CD4-positive, alpha-beta T cell treated with Interleukin-17A for 1 hour (primary cell): Measurements from ENCODE around the gene SPNS2.

Experiments
- DNase-seq: peaks from one replicate; pipeline ENCODE4 v3.0.0-alpha.2; 2020

The SPNS2 gene, protein sequence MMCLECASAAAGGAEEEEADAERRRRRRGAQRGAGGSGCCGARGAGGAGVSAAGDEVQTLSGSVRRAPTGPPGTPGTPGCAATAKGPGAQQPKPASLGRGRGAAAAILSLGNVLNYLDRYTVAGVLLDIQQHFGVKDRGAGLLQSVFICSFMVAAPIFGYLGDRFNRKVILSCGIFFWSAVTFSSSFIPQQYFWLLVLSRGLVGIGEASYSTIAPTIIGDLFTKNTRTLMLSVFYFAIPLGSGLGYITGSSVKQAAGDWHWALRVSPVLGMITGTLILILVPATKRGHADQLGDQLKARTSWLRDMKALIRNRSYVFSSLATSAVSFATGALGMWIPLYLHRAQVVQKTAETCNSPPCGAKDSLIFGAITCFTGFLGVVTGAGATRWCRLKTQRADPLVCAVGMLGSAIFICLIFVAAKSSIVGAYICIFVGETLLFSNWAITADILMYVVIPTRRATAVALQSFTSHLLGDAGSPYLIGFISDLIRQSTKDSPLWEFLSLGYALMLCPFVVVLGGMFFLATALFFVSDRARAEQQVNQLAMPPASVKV

DNA sequence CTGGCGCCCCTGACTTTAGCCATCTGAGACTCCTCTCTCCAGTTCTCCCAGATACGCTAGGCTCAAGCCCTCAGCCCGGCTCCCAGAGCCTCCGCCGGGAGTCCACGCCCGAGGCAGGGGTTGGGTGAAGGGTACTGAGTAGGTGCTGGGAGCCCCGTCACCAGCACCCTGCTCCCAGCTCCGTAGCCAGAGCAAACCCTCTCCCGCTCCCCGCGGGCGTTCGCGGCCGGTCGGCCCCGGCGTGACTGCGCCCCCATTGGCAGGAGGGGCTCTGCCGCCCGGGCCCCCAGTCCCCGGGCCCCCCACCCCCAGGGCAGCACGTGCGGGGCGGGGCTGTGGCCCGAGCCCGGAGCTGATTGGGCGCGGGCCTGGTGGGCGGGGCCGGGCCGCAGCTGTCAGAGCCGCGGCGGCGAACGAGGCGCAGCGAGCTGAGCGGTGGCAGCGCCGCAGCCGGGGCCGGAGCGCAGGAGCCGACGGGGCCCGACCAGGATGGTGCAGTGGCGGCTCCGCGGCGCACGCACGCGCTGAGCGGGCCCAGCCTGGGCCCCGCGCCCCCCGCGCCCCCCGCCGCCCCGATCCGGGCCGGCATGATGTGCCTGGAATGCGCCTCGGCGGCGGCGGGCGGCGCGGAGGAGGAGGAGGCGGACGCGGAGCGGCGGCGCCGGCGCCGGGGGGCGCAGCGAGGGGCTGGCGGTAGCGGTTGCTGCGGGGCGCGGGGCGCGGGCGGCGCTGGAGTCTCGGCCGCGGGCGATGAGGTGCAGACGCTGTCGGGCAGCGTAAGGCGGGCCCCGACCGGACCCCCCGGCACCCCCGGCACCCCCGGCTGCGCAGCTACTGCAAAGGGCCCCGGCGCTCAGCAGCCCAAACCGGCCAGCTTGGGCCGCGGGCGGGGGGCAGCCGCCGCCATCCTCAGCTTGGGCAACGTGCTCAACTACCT, at the start of gene SPNS2:
SPNS2 (plus strand) TSS at position 421 of the 937 bp plus-strand sequence; CDS start at position 588, 167 bp downstream.
- DNase-seq: peak; percentile 69

DNA sequence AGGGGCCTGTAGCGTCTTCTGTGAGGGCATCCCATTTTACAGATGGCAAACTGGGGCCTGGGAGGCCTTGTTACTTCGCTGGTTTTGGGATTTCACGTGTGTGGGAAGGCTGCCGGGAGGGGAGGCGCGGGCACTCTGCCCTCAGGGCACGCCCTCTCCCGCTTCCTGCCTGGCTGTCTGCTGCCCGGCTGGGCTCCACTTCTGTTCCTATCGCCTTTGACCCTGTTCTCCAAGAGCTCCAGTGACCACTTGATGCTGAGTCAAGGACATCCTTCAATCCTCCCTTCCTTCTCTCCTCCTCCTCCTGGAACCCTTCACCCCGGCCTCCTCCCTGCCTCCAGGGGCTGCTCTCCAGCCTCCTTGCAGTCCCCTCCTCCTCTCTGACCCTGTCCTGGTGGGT, 48.9 kb upstream of the SPNS2 start:
- DNase-seq: no peak

GRCh38 chr17:4450710-4451316, 47.9 kb upstream of the SPNS2 start:
- no peak for DNase-seq

DNA sequence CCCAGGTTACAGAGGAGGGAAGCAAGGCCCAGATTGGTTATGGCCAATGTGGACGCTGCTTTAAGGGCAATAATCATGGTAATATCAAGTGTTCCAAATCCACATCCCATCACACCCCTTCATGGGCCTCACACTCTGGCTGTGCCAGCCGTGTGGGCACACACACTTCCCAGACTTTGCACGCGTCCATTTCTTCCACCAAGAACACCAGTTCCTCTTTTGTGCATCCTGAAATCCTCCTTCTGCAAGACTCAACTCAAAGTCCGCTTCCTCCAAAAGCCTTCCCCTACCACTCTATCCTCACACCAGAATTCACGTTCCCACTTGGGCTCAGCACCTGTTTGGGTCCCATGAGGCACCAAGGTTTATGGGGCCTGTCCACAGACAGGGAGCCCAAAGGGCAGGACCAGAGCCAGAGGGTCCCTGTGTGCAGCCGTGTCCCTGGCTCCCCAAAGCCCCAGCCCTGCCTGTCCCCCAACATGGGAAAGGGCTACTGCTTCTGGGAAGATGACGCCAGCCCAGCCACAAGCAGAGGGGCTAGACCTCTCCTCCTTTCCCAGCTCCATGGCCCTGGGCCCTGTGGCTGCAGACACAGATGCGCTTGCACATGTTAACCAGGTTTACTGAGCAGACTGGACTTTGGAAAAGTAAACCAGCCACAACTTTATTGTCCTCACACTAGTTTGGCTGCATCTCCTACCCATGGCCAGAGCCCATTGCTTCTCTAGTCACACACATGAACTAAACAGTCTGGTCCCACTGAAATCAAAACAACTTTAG, 44.7 kb upstream of the SPNS2 start:
- no peak for DNase-seq

DNA sequence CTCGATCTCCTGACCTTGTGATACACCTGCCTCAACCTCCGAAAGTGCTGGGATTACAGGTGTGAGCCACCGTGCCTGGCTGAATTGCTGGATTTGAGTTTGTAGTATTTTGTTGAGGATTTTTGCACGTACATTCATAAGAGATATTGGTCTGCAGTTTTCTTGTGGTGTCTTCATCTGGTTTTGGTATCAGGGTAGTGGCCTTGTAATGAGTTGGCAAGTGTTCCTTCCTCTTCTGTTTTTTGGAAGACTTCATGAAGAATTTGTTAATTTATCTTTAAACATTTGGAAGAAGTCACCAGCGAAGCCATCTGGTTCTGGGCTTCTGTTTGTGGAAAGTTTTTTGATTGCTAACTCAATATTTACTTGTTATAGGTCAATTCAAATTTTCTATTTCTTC, 38.0 kb upstream of the SPNS2 start:
- no peak for DNase-seq

- DNase-seq: no peak
These were observed 34.7 kb upstream of the SPNS2 start for GRCh38 chr17:4463818-4464476.

- DNase-seq: no peak
These were observed 32.9 kb upstream of the SPNS2 start for GRCh38 chr17:4465786-4466185.

- DNase-seq: no peak
These were observed 31.4 kb upstream of the SPNS2 start for GRCh38 chr17:4467287-4467686.

DNA sequence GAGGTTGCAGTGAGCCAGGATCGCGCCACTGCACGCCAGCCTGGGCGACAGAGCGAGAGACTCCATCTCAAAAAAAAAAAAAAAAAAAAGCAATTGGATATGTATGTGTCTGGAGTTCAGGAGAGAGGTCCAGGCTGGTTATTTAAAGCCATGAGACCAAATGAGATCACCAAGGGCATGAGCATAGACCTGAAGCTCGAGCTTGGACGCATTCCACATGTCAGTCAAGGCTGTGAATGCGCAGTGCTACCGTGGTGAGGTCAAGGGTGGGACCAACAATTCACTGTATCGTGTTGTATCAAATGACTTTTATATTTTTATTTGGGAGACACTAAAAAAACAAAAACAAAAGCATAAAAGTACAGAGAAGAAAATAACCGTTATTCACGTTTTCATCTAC, 29.1 kb upstream of the SPNS2 start:
- DNase-seq: no peak

- DNase-seq: no peak
These were observed 26.4 kb upstream of the SPNS2 start for GRCh38 chr17:4472286-4472685.

DNA sequence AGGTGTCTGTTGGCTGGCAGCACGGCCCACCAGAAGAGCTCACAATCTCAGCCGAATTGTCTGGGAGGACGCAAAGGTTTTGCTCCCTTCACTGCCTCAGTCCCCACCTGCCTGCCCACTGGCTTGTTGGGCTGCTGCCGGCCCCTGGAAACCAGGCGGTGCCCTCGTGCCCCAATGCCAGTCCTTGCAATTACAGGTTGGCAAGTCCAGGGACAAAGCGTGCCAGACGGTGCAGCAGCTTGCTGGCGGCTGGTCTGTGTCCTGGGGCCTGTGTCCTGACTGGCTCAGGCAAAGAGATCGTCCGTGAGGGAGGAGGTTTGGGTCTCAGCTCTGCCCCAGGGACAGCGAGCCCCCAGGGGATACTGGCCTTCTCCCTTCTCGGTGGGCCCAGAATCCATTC, 24.6 kb upstream of the SPNS2 start:
- no peak for DNase-seq

DNA sequence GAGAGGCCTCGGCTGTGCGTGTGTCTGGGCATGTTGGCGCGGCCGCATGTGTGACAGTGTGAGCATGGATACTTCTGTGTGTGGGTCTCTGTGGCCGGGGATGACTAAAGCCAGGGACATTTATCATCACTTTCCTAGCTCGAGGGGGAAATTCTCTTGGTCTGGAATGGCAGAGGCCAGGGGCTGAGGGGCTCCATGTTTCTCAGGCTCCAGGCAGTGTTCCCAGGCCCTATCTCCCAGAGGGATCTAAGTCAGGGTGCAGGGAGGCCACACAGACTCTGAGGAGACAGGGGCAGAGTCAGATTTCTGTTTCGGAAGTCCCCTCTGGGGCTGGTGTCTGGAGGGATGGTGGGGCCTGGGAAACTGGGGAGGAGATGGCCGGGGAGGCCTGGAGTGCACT, 23.7 kb upstream of the SPNS2 start:
- no peak for DNase-seq

DNA sequence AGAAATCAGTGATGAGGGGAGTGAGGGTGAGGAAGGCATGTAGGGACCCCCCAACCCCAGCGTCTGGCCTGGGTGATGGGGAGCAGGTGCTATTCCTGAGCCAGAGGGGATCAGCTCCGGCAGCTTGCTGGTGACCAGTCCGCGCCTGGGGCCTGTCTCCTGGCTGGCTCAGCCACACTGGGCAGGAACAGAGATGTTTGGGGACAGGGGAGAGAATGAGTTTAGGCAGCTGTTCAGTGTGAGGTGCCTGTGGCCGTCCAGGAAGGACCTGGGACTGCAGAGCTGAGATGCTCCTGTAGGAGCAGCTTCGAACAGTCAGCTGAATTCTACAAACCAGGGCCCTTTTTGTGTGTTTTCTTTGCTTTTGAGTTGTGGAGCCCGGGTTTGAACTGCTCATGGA, 23.2 kb upstream of the SPNS2 start:
- DNase-seq: no peak

DNA sequence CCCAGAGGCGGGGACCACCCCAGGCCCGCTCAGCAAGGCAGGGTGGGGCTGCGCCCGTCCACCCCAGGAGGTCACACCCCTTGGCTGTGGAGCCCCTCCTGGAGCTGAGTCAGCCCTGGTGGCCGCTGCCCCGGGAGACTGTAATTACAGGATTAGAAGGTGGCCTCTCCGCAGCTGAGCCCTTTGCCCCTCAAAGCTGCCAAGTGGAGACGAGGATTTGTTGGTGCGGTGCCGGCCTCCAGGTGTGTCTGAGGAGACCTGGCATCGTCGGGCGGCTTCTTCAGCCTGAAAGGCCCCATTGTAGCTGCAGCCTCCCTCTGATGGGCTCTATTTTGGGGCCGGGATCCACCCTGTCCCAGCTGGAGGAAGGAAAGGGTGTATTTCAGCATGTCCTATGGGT, 22.7 kb upstream of the SPNS2 start:
- no peak for DNase-seq

GRCh38 chr17:4476511-4477070, 22.1 kb upstream of the SPNS2 start:
- DNase-seq: no peak

GRCh38 chr17:4477255-4477791, 21.4 kb upstream of the SPNS2 start:
- DNase-seq: no peak

- no peak for DNase-seq
These were observed 20.3 kb upstream of the SPNS2 start for GRCh38 chr17:4478318-4478830.

DNA sequence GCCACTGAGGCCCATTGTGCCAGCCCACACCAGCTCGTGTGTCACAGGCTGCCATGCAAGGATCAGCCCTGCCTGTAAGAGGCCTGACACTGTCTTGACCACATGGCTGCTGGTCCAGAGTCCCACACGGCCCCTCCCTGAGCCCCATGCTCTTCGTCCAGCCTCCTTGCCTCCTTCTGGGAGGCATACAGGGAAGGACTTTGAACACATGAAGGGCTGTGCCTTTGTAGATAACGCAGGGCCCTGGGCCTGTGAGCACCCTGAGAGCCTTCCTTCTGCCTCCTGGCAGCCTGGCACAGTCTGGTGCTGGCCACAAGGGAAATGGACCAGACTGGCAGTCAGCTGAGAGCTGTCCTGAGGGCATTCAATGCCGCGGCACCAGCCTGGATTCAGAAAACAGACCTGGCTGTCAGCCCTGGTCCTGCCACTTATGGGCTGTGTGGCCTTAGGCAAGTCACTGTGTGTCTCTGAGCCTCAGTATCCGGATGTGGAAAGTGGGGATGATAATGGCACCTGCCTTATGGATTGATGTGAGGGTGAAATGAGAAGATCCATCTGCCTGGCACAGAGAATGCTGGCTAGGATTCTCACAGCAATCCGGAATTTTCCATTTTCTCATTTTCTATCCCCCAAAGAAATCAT, 19.2 kb upstream of the SPNS2 start:
- no peak for DNase-seq

GRCh38 chr17:4479982-4480751, 18.5 kb upstream of the SPNS2 start:
- no peak for DNase-seq
